ENCODE data around the gene RRP36.

- no peak for TF ChIP-seq CTCF (IDR thresholded peaks at IDR 0.05)
- no peak for TF ChIP-seq EP300 (IDR thresholded peaks at IDR 0.05; ENCODE audit: low read depth)
- no peak for TF ChIP-seq POLR2AphosphoS5 (IDR thresholded peaks at IDR 0.05)
- TF ChIP-seq POLR2A (IDR thresholded peaks at IDR 0.05), result no peak
Observed at GRCh38 chr6:43020847-43021246, 576 bp upstream of the RRP36 start.

Measured in transverse colon (tissue), 4 donors.